Fibroblast of skin of right quadriceps (primary cell): ENCODE measurements around the gene SETDB1.
A peak's percentile ranks its signal among the peaks of the same experiment; 100 is the strongest.

Experiments used
- DNase-seq: peaks from one replicate; pipeline ENCODE4 v3.0.0-alpha.2; 2013

SETDB1 gene

GRCh38 chr1:151006327-151007052 lies 80.3 kb downstream of the SETDB1 start, which contains the start of gene MINDY1:
Gene MINDY1 (minus strand): TSS chr1:151006902. CDS start chr1:151002617, 4,285 bp downstream.
- peak; percentile 80 for DNase-seq

GRCh38 chr1:151007853-151008243 lies 81.7 kb downstream of the SETDB1 start:
- DNase-seq, result no peak

- DNase-seq, result peak; percentile 95
These were observed 82.4 kb downstream of the SETDB1 start, which contains the start of gene PRUNE1 for GRCh38 chr1:151008244-151009205. Gene PRUNE1 (plus strand): TSS chr1:151008449. CDS start chr1:151008633, 184 bp downstream.

GRCh38 chr1:151009206-151009587 lies 83.0 kb downstream of the SETDB1 start:
- DNase-seq, result peak; percentile 48

- DNase-seq, result no peak
These were observed 83.6 kb downstream of the SETDB1 start for GRCh38 chr1:151009674-151010345.

GRCh38 chr1:151010346-151010726 lies 84.2 kb downstream of the SETDB1 start:
- no peak for DNase-seq

- no peak for DNase-seq
These were observed 85.1 kb downstream of the SETDB1 start for GRCh38 chr1:151011154-151011850.

- DNase-seq, result no peak
These were observed 86.7 kb downstream of the SETDB1 start for GRCh38 chr1:151012684-151013471.

- DNase-seq, result no peak
These were observed 87.4 kb downstream of the SETDB1 start for GRCh38 chr1:151013518-151013917.
